ENCODE results near the gene NARS2.
"Not testable (repeated sequence)": the region's sequence is repeated elsewhere in the genome, so short reads cannot be mapped to it uniquely, and the experiment has no call there.

NARS2 gene

DNA sequence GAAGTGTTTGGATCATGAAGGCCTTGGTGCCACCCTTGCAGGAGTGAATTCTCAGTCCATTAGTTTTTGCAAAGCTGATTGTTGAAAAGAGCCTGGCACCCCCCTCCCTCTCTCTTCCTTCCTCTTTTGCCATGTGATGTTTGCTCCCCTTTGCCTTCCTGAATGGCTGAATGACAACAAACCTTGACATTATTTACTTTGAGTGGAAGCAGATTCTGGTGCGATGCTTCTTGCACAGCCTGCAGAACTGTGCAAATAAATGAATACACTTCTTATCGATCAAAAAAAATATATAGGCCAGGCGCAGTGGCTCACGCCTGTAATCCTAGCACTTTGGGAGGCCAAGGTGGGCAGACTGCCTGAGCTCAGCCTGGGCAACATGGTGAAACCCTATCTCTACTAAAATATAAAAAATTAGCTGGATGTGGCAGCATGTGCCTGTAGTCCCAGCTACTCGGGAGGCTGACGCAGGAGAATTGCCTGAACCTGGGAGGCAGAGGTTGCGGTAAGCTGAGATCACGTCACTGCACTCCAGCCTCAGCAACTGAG lies 2.0 kb upstream of the NARS2 start:
- no peak for DNase-seq (ENCODE audit: low read depth)

DNA sequence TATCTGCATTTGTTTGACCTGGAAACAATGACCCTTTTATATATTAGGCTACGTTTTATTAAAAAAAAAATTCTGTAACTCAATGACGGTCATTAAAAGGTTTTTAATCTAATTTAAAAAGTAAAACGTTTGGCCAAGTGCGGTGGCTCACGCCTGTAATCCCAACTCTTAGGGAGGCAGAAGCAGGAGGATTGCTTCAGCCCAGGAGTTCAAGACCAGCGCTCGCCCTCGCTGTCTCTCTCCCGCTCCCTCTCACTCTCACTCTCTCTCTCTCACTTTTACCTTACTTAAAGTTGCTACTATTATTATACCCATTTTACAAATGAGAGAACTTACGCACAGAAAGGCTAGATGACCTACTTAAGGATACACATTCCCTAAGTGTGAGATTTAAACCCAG lies 814 bp upstream of the NARS2 start:
- DNase-seq (ENCODE audit: low read depth), result no peak

DNA sequence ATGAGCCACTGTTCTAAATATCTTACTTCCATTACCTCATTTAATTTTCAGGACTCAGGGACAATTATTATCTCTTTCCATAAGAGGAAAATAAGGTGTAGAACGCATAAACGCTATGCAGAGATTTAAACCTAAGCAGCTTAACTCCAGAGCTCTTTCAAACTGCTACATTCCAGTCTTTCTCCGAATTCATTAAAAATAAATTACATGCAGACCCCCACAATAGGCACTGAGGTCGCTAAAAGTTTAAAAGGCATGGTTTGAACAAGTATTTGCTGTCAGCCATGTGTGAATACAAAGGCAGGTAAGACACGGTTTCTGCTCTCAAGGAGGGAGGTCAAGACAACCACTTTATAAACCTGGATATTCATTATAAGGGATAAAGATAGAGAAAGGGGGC lies 983 bp downstream of the NARS2 start:
- no peak for DNase-seq (ENCODE audit: low read depth)

DNA sequence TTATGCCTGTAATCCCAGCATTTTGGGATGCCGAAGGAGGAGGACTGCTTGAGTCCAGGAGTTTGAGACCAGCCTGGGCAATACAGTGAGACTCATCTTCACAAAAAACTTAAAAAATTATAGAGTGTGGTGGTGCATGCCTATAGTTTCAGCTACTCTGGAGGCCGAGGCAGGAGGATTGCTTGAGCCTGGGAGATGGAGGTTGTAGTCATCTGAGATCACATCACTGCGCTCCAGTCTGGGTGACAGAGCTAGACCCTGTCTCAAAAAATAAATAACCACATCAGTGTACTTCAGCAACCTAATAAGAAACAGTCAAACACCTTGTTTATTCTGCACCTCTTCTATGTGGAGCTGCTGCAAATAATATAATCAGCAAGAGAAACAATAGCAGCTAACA lies 1.4 kb downstream of the NARS2 start:
- DNase-seq (ENCODE audit: low read depth), result no peak

DNA sequence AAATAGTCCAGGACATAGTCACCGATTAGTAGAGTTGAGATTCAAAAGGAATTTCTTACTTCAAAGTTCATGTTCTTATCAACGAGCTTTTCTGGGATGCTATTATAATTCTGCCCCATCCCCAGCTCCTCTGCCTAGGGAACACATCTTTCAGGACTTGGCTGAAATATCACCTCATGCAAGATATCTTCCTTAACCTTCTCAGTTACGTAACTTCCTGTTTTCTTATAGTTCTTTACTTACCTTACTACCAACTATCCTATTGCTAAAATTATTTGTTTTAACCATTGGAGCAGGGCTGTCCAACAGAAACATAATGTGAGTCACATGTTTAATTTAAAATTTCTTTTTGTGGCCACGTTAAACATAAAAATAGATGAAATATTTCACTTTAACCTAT lies 2.3 kb downstream of the NARS2 start:
- no peak for DNase-seq (ENCODE audit: low read depth)

DNA sequence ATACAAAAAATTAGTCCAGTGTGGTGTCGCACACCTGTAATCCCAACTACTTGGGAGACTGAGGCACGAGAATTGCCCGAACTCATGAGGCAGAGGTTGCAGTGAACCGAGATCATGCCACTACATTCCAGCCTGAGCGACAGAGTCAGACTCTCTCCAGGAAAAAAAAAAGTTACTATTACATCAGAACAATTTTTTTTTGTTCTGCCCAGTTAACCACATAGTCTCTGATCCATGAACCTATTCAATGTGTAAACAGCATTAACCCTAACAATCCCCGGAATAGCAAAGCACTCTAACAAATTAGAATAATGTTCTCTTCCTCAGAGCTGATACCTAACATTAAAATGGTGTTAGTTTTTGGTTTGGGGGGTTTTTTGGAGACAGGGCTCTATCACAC lies 4.6 kb downstream of the NARS2 start:
- DNase-seq (ENCODE audit: low read depth), result no peak

DNA sequence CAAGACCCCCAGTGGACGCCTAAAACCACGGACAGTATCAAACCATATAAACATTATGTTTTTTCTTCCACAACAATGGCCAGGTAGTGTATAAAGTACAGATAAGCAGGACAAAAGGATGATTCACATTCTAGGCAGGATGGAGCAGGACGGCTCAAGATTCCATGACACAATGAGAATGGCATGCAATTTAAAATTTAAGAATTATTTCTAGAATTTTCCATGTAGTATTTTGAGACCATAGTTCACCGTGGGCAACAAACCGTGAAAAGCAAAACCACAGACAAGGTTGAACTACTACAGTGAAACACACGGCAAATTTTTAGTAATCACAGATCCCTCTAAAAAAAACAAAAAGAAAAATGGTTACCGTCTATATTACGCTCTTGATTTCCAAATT lies 7.5 kb downstream of the NARS2 start:
- no peak for DNase-seq (ENCODE audit: low read depth)

DNA sequence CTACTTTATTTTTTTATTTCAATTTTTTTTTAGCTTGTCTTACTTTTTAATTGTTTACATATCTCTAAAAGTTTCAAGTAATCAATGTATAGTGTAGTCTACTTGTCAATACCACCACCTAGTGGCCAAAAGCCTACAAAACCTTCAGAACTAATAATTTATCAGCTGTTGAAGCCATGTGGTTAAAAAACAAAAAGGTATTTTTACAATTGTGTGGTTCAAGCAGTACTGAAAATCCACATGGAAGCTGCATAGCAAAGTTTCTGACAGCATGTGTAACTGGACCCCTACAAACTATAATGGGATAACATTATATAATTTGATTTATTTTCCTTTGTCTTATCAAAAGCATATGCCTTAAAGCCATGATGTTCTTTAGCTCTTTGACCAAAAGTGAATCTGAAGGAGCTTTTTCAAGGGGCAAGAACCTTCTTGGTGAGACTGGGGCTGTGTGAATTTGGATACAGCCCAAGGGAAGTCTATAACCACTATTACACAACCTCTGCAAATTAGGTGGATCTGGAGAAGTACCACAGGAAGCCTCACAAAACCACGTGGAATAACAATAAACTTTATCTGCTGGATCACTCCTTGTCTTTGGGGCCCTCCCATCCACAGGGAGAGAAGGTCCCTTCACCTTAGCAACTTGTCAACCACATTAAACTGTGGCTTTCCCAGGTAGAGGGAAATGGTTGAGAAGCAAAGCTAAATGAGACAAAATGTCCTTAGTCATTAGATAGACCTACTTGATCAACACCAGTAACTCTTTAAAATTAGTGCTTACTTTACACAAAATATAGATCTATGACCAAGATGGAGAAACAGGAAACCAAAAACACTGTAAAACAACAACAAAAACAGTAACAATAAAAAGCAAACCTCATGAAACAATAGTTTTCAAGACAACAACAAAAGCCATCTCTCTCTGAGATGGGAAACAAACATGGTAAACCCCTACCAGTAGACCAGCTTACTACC lies 9.9 kb downstream of the NARS2 start:
- peak; percentile 51 for DNase-seq (ENCODE audit: low read depth)

DNA sequence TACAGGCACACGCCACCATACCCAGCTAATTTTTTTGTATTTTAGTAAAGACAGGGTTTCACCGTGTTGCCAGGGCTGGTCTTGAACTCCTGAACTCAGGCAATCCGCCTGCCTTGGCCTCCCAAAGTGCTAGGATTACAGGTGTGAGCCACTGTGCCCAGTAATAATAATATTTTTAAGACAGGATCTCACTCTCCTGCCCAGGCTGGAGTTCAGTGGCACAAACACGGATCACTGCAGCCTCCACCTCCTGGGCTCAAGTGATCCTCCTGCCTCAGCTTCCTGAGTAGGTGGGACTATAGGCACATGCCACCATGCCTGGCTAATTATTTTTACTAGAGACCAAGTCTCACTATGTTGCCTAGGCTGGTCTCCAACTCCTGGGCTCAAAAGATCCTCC lies 10.6 kb downstream of the NARS2 start:
- DNase-seq (ENCODE audit: low read depth), result not testable (repeated sequence)

DNA sequence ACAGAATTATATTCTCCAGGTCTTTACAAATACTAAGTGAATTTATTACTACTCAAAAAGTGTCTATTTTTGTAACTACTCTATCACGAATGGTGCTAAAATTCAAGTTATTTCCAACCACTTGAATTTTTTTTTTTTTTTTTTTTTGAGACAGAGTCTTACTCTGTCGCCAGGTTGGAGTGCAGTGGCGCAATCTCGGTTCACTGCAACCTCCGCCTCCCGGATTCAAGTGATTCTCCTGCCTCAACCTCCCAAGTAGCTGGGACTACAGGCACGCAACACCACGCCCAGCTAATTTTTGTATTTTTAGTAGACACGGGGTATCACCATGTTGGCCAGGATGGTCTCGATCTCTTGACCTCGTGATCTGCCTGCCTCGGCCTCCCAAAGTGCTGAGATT lies 11.6 kb downstream of the NARS2 start:
- not testable (repeated sequence) for DNase-seq (ENCODE audit: low read depth)

DNA sequence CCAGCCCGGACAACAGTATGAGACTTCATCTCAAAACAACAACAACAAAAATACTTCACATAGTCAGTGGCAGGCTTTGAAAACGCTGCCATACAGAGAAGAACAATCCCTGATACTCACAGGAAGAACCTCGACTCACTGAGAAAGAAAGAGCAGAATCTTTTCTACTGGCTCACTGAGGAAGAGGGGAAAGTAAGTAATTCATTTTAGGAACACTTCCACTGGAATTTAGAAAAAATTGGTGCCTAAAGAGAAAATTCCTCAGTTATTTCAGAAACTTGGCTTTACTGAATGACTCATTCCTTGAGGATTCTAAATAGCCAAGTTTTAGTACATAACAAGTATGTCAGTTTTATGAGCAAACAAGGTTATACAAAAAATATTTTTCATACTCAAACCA lies 12.3 kb downstream of the NARS2 start:
- DNase-seq (ENCODE audit: low read depth), result no peak

DNA sequence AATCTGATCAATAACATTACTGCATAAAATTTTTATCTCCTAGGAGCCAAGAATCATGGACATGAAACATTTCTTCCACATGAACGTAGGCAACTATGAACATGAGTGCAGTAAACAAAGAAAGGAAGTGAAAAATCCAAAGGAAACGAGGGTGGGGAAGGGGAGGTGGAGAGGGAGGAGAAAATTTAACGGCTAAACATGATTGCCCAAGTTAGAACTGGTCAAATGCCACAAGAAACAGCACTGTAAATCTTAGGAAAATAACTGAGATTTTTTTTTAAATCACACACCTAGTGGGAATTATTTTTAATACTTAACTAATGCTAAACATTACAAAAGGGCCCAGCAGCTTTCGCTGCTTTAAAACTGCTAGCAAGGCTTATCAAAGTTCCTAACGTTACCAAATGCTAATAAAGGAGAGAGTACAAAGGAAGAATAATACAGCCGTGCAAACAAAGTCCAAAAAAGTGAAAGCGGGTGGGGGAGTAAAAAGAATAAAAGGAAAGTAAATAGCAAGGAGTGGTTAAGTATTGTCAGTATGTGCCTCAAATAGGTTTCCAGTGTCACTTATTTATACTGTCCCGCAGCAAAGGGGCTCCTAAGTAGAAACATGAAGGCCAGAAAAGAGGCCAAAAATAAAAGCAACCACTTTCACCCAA lies 13.7 kb downstream of the NARS2 start:
- no peak for DNase-seq (ENCODE audit: low read depth)

DNA sequence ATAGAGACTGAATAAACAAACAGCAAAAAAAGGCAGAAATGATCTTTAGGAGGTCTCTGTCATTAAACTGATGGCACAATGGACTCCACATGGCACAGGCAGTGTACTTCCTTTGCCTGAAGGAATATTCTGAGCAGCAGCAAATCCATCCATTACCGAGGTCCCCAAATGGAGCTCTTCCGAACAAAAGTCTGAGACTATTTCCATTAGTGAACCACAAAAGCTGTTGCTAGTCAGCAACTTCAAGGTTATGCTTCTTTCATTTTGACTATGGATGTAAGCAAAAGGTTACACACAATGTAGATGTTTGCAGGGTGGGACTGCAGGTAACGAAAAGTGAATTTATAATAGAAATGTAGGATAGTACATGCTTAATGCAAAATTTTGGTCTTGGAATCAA lies 14.5 kb downstream of the NARS2 start:
- DNase-seq (ENCODE audit: low read depth), result no peak

DNA sequence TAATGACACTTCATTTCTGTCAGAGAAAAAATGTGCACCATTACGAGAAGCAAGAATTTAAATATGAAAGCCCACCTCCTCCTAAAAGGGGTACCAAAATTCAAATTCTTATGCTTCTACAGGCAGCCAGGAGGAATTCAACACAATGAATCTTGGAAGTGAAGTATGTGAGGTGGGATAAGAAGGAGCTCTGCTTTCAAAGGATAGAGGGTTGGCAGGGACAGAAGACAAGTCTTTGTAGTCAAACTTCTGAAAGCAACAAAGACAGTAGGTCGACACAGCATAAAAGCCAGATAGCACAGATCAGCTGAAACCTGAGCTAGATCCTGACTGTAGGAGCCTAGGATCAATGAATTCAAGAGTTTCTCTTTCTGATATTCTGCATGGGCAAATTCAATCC lies 17.4 kb downstream of the NARS2 start:
- DNase-seq (ENCODE audit: low read depth), result no peak

DNA sequence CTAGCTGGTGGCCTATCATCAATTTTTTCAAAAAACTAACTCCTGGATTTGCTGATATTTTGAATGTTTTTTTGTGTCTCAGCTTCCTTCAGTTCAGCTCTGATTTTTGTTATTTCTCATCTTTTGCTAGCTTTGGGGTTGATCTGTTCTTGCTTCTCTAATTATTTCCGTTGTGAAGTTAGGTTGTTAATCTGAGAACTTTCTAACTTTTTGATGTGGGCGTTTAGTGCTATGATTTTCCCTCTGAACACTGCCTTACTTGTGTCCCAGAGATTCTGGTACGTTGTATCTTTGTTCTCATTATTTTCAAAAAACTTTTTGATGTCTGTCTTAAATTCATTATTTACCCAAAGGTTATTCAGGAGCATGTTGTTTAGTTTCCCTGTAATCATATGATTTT lies 19.1 kb downstream of the NARS2 start:
- DNase-seq (ENCODE audit: low read depth), result no peak

DNA sequence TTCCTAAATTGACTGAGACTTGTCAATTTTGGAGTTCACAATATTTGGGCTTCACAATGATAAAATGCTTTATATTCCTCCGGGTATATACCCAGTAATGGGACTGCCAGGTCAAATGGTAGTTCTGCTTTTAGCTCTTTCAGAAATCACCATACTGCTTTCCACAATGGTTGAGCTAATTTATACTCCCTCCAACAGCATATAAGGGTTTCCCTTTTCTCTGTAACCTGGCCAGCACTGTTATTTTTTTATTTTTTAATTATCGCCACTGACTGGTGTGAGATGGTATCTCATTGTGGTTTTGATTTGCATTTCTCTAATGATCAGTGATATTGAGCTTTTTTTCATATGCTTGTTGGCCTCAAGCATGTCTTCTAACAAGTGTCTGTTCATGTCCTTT lies 21.8 kb downstream of the NARS2 start:
- DNase-seq (ENCODE audit: low read depth), result no peak

DNA sequence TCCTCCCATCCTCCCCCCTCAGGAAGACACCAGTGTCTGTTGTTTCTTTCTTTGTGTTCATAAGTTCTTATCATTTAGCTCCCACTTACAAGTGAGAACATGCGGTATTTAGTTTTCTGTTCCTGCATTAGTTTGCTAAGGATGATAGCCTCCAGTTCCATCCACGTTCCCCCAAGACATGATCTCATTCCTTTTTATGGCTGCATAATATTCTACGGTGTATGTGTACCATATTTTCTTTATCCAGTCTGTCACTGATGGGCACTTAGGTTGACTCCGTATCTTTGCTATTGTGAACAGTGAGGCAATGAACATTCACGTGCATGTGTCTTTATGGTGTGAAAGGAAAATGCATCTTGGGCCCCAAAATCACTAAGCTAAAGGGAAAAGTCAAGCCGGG lies 22.5 kb downstream of the NARS2 start:
- DNase-seq (ENCODE audit: low read depth), result not testable (repeated sequence)

DNA sequence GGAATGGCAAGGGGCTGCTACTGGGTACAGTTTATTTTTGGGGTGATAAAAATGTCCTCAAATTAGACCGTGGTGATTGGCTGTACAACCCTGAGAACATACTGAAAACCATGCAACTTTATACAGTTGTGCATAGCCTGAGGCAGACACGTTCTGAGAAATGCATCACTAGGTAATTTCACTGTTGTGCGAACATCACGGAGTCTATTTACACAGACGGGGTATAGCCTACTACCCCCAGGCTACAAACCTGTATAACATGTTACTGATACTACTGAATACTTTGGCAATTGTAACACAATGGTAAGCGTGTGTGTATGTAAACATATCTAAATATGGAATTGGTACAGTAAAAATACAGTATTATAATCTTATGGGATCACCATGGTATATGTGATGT lies 23.6 kb downstream of the NARS2 start:
- DNase-seq (ENCODE audit: low read depth), result no peak

DNA sequence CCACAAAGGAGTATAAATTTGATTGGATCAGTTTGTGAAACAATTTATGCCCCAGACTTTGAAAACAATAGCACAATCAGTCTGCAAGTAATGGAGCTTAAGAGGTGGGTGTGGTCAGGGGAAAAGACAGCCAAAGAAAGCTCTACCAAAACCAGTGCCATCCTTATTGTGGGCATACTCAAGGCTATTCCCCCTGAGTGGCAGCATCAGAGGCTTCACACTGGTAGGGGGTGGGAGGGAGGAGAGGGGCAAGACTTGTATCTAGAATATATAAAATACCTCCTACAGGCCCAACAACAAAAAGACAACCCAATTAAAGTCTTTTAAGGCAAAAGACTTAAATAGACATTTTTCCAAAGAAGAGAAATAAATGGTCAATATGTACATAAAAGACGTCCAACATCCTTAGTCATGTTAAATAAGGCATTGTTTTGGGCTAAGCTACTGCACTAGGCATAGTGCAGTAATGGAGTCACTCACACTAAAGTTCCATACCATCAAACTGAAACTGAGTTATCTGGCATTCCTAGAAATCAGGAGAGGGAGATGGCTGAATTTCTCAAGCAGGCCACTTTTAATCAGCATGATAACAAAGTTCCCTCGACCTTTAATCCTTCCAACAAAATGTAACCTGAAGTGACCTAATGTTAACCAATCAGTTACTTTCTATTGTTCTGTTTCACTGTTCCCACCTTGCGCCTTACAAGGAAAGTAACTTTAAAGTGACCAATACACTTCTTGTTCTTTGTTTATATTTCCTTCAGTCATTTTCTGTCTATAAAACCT lies 24.8 kb downstream of the NARS2 start:
- no peak for DNase-seq (ENCODE audit: low read depth)

DNA sequence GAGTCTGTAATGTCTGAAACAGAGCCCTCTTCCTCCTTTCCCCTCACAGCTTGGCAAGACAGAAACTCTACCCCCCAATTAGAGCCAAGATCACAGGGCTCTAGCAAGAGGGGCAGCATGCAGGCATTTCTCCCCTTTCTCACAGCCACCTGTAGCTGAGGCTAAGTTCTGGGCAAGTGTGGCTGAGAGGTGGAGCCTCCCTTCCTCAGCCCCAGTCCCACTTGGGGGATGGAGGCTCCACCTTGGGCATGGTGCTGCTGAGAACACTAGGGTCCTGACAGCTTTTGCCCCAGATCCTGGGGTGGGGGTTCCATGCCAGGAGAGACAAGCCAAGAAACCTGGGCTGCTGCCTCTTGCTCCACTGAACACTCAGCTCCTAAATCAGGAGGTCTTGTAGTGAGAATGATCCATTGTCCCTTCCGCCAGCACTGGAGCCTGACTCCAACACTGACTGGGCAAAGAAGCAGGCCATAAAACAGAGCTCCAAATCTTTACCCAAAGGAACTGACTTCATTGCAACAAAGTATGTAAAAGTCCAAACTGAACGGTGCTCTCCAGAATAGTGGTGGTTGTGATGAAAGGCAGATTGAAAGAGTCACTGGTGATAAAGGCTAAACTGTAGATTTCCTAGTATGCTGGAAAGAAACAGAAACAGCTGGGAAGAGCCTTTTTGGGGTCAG lies 25.6 kb downstream of the NARS2 start:
- DNase-seq (ENCODE audit: low read depth), result no peak

DNA sequence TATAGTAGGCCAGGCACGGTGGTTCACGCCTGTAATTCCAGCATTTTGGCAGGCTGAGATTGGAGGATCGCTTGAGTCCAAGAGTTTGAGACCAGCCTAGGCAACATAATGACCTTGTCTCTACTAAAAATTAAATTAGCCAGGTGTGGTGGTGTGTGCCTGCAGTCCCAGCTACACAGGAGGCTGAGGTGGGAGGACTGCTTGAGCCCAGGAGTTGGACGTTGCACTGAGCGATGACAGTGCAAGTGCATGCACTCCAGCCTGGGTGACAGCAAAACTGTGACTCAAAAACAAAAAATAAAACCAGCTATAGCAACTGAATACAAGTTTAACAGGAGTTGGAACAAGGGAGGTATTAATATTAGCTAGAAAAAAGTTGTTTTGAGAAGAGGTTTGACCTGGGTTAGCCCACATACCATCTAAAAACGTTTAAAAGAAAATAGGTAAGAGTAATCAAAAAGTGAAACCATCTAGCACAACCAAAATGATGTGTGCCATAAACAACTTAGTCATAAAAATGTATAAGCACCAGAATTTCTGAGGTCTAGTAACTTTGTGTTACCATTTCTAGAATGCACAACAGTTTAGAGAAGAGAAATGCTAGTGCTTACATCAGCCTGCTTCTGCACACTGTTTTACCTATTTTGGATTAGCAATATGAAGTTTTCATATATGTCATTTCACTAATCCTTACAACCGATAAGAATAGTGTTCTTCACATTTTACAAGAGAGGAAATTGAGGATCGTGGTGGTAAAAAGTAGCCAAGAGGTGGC lies 26.5 kb downstream of the NARS2 start:
- no peak for DNase-seq (ENCODE audit: low read depth)
